Activated CD8-positive, alpha-beta memory T cell treated with anti-CD3 and anti-CD28 coated beads for 1 hour (primary cell): Measurements from ENCODE around the gene ST3GAL5.
"Not testable (repeated sequence)": the region's sequence is repeated elsewhere in the genome, so short reads cannot be mapped to it uniquely, and the experiment has no call there.

Experiments
- DNase-seq, 2 donors: peaks; one replicate each; pipeline ENCODE4 v3.0.0-alpha.2; 2020; ENCODE audit warnings: low read depth in 1 of 2; ENCODE audit errors: extremely low read depth in 1 of 2

The ST3GAL5 gene

GRCh38 chr2:85894554-85895278 is 5.9 kb upstream of the ST3GAL5 start:
- not testable (repeated sequence) for DNase-seq

GRCh38 chr2:85893428-85894258 is 4.9 kb upstream of the ST3GAL5 start:
- no peak for DNase-seq

GRCh38 chr2:85892216-85892944 is 3.6 kb upstream of the ST3GAL5 start:
- no peak for DNase-seq

GRCh38 chr2:85890522-85891176 is 1.9 kb upstream of the ST3GAL5 start:
- no peak for DNase-seq

GRCh38 chr2:85889627-85890281 is 964 bp upstream of the ST3GAL5 start:
- DNase-seq, result no peak

- peak; percentile 2 to 7 for DNase-seq
Observed at GRCh38 chr2:85888020-85888683, 638 bp downstream of the ST3GAL5 start.

GRCh38 chr2:85887566-85888019 is 1.2 kb downstream of the ST3GAL5 start:
- DNase-seq, result peak; percentile 19 to 35

GRCh38 chr2:85886590-85886989 is 2.2 kb downstream of the ST3GAL5 start:
- peak in 1 of 2 donors; percentile 30 for DNase-seq

GRCh38 chr2:85886141-85886540 is 2.6 kb downstream of the ST3GAL5 start:
- DNase-seq, result no peak

GRCh38 chr2:85881781-85882180 is 7.0 kb downstream of the ST3GAL5 start:
- not testable (repeated sequence) for DNase-seq

- not testable (repeated sequence) for DNase-seq
Observed at GRCh38 chr2:85880716-85881328, 8.0 kb downstream of the ST3GAL5 start.

- no peak for DNase-seq
Observed at GRCh38 chr2:85878719-85879370, 9.9 kb downstream of the ST3GAL5 start.

- no peak for DNase-seq
Observed at GRCh38 chr2:85875350-85876050, 13.3 kb downstream of the ST3GAL5 start.

GRCh38 chr2:85873679-85874078 is 15.1 kb downstream of the ST3GAL5 start:
- no peak for DNase-seq

GRCh38 chr2:85872536-85873161 is 16.1 kb downstream of the ST3GAL5 start:
- DNase-seq, result no peak

- DNase-seq, result no peak
Observed at GRCh38 chr2:85871494-85872164, 17.2 kb downstream of the ST3GAL5 start.

GRCh38 chr2:85868822-85869221 is 20.0 kb downstream of the ST3GAL5 start:
- DNase-seq, result no peak
